HG02943 (cell line): Measurements from ENCODE around the gene RCE1.

Source experiments
- ATAC-seq: cut with Tn5 transposase; IDR thresholded peaks from one replicate; pipeline ENCODE4 v1.9.1; 2021; ENCODE audit warnings: mild to moderate bottlenecking, low read depth, moderate library complexity; ENCODE audit not compliant: unreplicated experiment

RCE1 gene

DNA sequence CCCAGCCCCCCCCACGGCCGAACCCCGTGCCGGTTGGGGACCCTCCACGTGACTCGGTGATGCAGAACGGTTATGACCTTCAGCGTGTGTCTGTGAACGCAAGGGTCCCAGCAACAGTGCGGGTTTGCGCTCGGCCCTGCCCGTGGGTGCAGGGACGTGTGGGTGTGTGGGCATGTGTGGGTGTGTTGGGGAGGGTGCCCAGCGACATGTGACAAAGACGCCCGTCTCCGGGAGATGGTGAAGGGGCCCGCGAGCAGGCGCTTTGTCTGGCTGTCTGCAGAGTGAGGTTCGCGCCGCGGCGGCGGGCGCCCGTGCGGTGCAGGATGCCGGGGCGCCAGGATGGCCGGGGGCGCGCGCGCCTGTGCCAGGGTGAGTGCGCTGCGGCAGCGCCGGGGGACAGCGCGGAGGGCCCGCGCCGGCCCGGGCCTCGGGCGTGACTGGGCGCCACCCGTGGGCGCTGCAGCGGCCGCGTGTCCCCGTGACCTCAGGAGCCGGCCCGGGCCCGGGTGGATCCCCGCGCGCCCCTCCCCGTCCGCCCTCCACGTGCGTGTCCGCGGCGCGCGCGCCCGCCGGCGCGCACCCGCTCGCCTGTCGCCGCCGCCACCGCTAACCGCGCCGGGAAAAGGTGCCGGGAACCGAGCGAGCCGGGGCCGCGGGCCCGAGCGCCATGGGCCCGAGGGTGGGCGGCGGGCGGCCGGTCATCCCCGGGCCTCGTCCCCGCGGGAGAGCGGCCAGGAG lies 13.4 kb downstream of the RCE1 start, which contains the start of gene LRFN4:
LRFN4 (plus strand) TSS at position 569 of the 738 bp plus-strand sequence. CDS start 681 bp downstream, outside the sequence.
- peak; percentile 40 for ATAC-seq

DNA sequence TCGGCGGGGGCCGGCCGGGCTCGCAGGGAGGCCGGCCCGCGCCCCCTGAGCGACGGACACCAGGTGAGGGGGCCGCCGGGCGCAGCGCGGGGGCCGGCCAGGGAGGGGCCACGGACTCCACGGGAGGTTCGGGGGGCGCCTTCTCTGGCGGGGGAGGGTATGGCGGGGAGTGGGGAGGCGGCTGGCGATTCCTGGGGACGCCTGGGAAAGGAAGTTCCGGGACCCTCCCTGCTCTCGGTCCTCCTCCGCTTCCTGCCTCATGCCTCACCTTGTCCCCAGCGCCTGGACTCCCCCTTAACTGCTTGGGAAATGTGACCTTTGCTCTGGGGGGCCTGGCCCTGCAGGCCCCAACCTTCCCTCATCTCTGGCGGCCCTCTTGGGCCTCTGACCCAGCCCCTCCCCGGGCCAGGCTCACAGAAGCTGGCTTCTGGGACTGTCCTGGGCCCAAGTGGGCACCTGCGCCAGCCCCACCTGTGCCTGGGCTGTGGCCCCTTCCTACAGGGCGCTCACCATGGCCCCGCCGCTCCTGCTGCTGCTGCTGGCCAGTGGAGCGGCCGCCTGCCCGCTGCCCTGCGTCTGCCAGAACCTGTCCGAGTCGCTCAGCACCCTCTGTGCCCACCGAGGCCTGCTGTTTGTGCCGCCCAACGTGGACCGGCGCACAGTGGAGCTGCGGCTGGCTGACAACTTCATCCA lies 14.1 kb downstream of the RCE1 start:
- ATAC-seq: no peak

DNA sequence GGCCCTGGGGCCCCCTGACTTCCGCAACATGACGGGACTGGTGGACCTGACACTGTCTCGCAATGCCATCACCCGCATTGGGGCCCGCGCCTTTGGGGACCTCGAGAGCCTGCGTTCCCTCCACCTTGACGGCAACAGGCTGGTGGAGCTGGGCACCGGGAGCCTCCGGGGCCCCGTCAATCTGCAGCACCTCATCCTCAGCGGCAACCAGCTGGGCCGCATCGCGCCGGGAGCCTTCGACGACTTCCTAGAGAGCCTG lies 14.6 kb downstream of the RCE1 start:
- ATAC-seq: no peak

DNA sequence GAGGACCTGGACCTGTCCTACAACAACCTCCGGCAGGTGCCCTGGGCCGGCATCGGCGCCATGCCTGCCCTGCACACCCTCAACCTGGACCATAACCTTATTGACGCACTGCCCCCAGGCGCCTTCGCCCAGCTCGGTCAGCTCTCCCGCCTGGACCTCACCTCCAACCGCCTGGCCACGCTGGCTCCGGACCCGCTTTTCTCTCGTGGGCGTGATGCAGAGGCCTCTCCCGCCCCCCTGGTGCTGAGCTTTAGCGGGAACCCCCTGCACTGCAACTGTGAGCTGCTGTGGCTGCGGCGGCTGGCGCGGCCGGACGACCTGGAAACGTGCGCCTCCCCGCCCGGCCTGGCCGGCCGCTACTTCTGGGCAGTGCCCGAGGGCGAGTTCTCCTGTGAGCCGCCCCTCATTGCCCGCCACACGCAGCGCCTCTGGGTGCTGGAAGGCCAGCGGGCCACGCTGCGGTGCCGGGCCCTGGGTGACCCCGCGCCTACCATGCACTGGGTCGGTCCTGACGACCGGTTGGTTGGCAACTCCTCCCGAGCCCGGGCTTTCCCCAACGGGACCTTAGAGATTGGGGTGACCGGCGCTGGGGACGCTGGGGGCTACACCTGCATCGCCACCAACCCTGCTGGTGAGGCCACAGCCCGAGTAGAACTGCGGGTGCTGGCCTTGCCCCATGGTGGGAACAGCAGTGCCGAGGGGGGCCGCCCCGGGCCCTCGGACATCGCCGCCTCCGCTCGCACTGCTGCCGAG lies 15.1 kb downstream of the RCE1 start:
- ATAC-seq: no peak

DNA sequence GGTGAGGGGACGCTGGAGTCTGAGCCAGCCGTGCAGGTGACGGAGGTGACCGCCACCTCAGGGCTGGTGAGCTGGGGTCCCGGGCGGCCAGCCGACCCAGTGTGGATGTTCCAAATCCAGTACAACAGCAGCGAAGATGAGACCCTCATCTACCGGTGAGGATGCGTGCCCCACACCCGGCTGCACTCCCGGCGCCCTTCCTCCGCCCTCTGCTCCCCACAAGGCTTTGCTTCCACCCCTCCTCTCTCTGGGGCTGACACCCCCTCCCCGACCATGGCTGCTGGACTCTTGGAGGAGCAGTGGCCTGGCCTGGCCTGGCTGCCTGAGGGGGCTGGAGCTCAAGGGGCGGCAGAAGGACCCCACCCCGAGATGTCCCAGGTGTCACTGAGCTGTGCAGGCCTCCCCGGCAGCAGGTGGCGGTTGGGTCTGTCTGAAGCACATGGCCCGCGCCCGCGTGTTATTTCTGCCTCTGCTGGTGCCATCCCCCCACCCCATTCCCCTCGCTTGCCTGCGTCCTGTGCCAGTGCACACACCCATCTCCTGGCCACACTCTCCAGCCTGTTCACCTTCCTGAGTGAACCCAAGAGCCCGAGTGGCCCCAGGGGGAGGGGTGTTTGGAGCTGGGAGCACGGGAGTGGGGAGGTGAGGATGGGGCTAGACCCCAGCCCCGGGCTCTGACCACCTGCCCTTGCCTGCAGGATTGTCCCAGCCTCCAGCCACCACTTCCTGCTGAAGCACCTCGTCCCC lies 15.9 kb downstream of the RCE1 start:
- no peak for ATAC-seq

- no peak for ATAC-seq
Measured at GRCh38 chr11:66859686-66860448, 16.6 kb downstream of the RCE1 start.

DNA sequence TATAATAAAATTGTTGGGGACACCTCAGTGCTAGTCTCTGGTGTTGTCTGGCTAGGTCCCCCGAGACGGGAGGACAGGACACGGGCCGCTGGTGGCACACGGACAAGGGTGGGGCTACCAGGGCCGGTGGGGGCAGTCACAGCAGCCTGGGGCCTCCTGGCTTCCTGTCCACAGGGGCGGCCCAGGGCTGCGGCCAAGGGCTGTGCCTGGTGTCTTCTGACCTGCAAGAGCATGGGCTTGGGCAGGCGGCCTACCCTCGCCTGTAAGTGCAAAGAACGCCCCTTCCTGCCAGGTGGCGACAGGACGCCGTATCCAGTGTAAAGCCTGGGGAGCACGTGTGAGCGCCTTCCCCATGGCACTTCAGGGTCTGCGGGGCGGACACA lies 17.2 kb downstream of the RCE1 start:
- ATAC-seq: no peak

DNA sequence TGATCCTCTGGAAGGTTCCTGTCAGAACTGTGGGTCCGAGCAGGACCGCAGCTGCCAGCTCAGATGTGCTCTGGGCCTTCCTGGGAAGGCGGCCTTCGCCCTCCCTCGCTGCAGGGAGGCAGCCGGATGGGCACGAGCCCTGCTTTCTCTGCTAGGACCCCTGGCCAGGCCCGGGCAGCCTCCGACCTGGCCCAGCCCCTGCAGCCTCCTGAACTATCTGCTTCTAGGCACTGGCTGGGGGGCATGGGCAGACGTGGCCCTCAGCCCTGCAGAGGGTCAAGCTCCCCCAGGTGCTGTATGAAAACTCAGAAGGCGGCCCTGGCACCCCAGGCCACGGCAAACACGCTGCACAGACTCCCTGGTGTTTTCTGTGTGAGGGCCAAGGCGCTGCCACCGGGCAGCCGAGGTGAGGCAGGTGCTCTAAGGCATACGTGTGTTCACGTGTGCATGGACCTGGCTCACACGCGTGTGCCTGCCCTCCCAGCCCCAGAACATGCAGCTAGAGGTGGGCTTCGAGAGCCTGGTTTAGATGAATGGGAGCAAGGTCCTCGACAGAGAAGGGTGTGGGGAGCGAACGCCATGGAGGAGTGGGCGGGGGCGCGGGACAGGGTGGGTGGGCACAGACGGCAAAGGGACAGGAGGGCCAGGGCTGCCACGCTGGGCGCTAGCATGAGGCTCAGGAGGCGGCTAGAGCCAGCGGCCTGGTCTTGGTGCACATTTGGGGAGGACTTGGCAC lies 18.0 kb downstream of the RCE1 start:
- ATAC-seq: no peak

GRCh38 chr11:66861774-66862558 lies 18.7 kb downstream of the RCE1 start:
- no peak for ATAC-seq

DNA sequence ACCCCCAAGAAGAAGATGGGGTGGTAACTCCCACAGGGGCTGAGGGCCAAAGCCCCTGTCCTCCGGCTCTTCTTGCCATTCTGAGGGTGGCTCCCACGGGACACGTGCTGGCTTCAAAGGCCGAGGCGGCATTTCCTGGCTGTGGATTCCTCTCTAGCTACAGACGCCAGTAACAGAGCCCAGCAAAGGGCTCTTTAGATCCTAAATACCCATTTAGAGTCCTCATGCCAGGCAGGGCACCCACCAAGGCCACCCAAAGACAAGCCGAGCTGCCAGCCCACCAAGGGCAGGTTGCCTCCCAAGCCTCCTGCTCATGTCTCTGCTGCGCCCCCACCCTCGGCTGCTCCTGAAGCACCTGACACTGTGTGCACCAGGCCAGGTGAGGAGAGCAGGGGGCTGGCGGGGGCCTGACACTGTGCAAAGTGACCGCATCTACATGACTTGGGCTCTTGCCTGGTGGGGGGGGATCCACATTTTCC lies 19.4 kb downstream of the RCE1 start:
- ATAC-seq: no peak

GRCh38 chr11:66863428-66864125 lies 20.3 kb downstream of the RCE1 start:
- ATAC-seq: no peak

DNA sequence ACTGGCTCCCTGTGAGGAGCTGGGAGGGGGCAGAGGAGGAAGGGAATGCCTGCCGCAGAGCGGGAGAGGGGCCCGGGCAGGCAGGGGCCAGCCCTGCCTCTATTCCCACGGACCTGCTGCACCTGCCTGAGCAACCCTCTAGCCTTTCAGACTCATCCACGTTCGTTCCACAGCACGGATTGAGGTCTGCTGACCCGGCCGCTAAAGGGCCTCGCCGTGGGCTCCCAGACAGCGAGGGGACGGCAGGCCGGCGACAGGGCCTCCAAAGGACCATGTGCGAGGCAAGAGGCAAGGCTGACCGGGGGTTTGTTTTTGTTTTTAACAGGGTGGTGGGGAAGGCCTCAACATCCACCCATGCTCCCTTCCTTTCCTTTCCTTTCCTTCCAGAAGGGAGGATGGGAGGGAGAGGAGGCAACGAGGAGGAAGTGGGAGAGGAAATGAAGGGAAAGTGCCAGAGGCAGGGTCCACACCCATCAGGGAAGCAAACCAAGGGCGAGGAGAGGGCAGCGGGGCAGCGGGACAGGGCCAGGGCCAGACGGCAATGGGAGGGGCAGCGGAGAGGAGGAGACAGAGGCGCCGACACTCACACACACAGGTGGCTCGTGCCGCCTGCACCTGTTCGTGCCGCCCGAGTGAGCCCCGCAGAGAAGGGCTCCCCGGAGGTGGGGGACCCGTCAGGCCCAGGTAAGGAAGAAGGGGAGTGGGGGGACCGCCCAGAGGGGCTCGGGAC lies 21.1 kb downstream of the RCE1 start:
- ATAC-seq: no peak

GRCh38 chr11:66864924-66865697 lies 21.9 kb downstream of the RCE1 start:
- ATAC-seq: no peak

GRCh38 chr11:66866007-66866406 lies 22.8 kb downstream of the RCE1 start:
- ATAC-seq: no peak

DNA sequence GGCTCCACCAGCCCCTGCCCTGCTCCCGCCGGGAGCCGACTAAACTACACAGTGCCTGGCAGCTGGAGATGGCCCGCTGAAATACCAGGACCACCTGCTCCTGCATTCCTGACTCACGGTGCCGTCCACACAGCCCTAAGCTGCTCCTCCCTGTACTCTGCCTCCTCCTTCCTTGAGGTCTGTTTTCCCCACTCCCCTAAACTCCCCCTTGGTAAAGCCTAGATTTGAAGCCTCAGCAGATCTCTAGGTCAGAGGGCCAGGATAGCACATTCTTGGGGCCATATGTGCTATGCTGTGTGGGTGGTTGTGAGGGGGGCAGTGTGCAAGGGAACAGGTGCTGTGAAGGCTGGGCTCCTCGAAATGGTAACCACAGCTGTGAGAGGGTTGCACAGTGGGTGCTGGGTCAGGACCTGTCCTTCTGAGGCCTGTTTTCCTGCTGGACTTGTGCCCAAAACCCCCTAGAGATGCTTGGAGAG lies 23.3 kb downstream of the RCE1 start:
- no peak for ATAC-seq

- ATAC-seq: no peak
Measured at GRCh38 chr11:66867425-66868040, 24.3 kb downstream of the RCE1 start.
